ENCODE measurements around the gene SRCIN1. TPM values are rescaled to one million over a fixed set of nuclear protein-coding genes. Genes with fewer than 3 reads are reported as not detected.
A peak's percentile ranks its signal among the peaks of the same experiment; 100 is the strongest.

Gene SRCIN1
- total and polyA plus RNA-seq, 2 donors (not counting 1 experiment from before 2014, with no cell fraction given), result 0.44 to 1.1 TPM

- Histone ChIP-seq H3K27me3 (replicated peaks in 1 of 4; ENCODE audit: control extremely low read depth in 1 of 4, control insufficient read depth in 3 of 4, insufficient read depth in 4 of 4, low read length in 3 of 4) (peaks cover 0 to 37% (median 25%) of the 10 kb centered on the region in 4 experiments), H3K4me1 (ENCODE audit: control insufficient read depth in 2 of 2, insufficient read depth in 2 of 2, low read length in 2 of 2) (peaks cover 29 to 44% of the 10 kb centered on the region in 2 donors), H3K4me3 (ENCODE audit: control extremely low read depth in 1 of 5, extremely low read depth in 1 of 5, insufficient read depth in 1 of 5, low read depth in 2 of 5, low read length in 4 of 5) (peak overlapping the region; percentile 40 to 90 (median 66)), H3K27ac (ENCODE audit: low read length in 2 of 2) (no peak overlapping the region), H3K9me3 (ENCODE audit: control extremely low read depth in 1 of 3, control insufficient read depth in 2 of 3, insufficient read depth in 1 of 3, low read length in 2 of 3) (peaks cover 0 to 29% (median 0%) of the 10 kb centered on the region in 3 donors), H3K9ac (ENCODE audit: low read length) (peak overlapping the region; percentile 75), H3K36me3 (replicated peaks in 1 of 2; ENCODE audit: control extremely low read depth in 1 of 2, control insufficient read depth in 1 of 2, extremely low read depth in 1 of 2, insufficient read depth in 2 of 2, low read length in 1 of 2) (no peaks in the 10 kb centered on the region), H4K20me1 (ENCODE audit: control insufficient read depth, insufficient read depth, low read length, poor library complexity, severe bottlenecking) (peaks cover 6% of the 10 kb centered on the region), H3K4me2 (replicated peaks; ENCODE audit: low read depth, low read length, poor library complexity, severe bottlenecking) (peak overlapping the region; percentile 99), H3K79me2 (ENCODE audit: control insufficient read depth, insufficient read depth, low read length) (no peaks in the 10 kb centered on the region), H2AFZ (ENCODE audit: insufficient read depth, low read depth, low read length, poor library complexity, severe bottlenecking) (peak overlapping the region; percentile 97)
- H3K4me3 Mint-ChIP-seq, result peak overlapping the region; percentile 99
- no peaks in the 10 kb centered on the region for H3K9me3 Mint-ChIP-seq (ENCODE audit: insufficient read depth)
- WGBS (ENCODE audit: insufficient coverage), result 1% methylated on average over 8 of the region's 10 CpGs
- peaks cover 35% of the 10 kb centered on the region for H3K4me1 Mint-ChIP-seq
- ChIA-PET CTCF (interaction anchor here (0.7 to 9.1 kb wide), 28 partner anchors 9 to 424 kb away, joined by 3 to 196 read pairs (median 4); partner anchors contain the start of genes CISD3, EPOP and SRCIN1), POLR2A (interaction anchor here (1.1 kb wide), 1 partner anchor 173 kb away, joined by 3 read pairs; no protein-coding TSS in a partner anchor)
- intact Hi-C loops (cut with micrococcal nuclease), result loop anchor here (1.0 to 10.0 kb wide), 5 partner anchors 26 to 194 kb away; partner anchors contain the start of genes ARHGAP23, EPOP and PSMB3
- peak overlapping the region; percentile 88 for H3K27ac Mint-ChIP-seq
- peak; percentile 4 for ATAC-seq (ENCODE audit: low read depth)
- DNase-seq, result no peak
- peaks cover 27% of the 10 kb centered on the region for H3K27me3 Mint-ChIP-seq
- TF ChIP-seq EZH2 (IDR thresholded peaks at IDR 0.05; ENCODE audit: borderline replicate concordance, insufficient read depth, low read depth, low read length, poor library complexity, severe bottlenecking) (no peak), CTCF (IDR thresholded peaks at IDR 0.05) (no peak)
Measured at GRCh38 chr17:38558728-38559050, 47.1 kb downstream of the SRCIN1 start.

Data from B cell (primary cell).